CD4-positive, alpha-beta T cell treated with Interleukin-6 at 100 ng/mL for 8 hours (primary cell): ENCODE measurements around the gene ZNF296.

Experiments
- DNase-seq: peaks from one replicate; pipeline ENCODE4 v3.0.0-alpha.2; 2020; ENCODE audit warnings: mixed read lengths, low spot score

The ZNF296 gene

DNA sequence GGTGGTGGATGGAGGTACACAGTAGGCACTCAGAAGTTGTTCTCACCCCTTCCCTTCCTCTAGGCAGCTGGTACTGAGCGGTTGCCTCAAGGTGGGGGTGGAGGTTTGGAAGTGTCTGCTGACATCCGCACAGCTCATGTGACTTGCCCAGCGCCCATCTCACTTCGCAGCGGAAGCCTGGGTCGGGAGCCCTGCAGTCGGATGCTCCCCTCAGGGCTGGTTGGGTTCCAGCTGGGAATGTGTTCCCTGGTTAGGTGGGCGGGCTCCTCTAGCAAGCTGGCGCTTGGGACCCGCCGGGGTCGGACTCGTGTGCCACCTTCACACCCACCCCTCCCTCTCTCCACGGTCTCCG is 26.9 kb upstream of the ZNF296 start:
- DNase-seq, result peak; percentile 52

DNA sequence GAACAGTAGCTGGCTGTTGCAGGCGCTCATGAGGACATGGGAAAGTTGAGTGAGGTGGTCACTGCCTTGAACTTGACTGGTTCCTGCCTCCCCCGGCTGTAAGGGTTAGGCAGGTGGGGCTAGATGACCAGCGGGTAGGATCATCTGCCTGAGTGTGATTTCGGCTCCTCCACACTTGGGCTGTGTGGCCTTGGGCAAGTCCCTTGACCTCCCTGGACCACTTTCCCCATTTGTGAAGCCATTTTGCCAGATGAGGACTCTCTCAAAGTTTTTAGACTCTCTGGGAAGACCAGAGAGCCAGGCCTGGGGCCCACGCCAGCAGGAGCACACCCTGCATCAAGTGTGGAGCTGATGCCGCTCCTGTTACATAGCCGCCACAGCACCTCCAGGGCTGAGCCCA is 26.2 kb upstream of the ZNF296 start:
- DNase-seq, result no peak

DNA sequence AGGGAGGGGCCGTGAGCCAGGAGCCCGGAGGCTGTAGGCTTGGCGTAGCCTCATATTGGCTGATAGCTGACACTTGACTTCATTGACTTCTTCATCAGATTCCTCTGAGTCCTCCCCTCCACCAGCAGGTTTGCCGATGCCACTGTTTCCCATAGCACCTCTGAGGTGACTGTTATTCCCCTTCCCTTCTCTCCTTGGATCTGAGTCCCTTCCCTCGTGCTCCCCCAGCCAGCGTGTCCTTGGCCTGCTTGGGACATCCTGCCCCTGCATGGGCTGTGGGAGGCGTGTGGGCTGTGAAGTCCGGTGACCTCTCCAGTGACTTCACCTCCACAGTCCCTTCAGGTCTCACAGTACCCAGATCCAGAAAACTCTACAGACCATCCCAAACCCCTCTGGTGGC is 25.5 kb upstream of the ZNF296 start:
- DNase-seq, result no peak

DNA sequence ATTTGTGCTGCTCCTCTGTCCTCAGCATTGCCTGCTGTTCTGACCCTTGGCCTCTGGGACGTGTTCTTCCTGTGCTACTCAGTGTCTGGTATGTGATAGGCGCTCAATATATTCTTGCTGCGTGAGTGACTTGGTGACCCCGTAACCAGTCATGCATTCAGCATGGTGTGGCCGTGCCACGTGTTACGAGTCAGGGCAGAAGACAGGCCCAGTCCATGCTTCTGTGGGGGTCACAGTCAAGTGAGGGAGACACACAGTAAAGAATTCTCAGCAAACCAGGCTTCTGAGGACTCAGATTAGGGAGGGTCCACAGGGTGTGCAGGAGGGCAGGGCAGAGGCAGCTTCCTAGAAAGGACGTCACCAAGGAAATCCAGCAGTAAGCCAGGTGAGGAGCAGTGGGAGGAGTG is 24.6 kb upstream of the ZNF296 start:
- DNase-seq, result no peak

- DNase-seq, result no peak
Measured at GRCh38 chr19:45100201-45100600, 23.9 kb upstream of the ZNF296 start.

DNA sequence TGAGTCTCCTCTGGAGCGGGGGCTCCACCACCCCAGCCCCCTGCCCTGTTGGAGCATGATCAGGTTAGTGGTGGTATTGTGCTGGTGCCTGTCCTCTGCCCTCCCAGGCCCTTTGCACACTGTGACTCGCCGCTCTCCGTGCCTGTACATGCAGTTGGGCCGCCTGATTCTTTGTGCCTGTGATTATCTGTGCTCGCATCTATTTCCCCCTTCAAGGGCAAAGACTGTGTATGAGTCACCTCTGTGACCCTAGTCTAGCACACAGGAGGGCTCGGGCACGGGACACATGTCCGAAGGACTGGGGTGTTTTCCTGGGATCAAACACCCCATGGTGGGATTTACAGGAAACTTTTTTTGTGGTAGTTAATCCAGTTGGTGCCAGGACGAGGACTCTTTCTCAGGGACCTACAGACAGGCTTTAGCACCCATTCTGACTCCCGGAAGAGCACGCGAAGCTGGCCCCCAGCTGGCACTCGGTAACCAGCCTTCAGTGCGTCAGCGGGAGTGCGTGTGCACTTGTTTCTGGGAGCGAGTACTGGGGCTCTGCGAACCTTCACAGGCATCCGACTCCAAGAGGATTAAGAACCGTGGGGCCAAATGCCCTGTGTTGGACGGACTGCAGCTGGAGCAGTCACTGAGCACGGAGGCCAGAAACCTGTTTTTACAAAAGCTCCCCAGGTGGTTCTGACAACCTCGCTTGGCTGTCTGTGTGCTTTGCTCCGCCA is 23.4 kb upstream of the ZNF296 start:
- no peak for DNase-seq

GRCh38 chr19:45098521-45099466 is 22.5 kb upstream of the ZNF296 start:
- DNase-seq, result no peak

- DNase-seq, result no peak
Measured at GRCh38 chr19:45097776-45098520, 21.7 kb upstream of the ZNF296 start.

DNA sequence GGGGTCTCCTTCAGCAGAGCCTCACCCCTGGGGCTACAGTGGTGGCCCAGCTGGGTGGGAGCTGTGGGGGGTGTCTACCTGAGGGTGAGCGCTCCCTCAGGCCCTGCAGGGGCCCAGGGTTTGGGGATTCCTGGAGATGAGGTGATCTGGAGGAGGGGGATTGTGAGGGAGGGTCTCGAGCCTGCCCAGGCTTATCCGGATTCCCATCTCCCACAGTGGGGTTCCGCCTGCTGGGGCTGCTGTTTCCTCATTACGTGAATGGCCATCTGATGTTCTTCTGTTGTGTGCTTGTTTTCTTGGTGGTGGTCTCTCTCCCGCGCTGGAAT is 21.1 kb upstream of the ZNF296 start:
- no peak for DNase-seq

- no peak for DNase-seq
Measured at GRCh38 chr19:45096700-45097099, 20.4 kb upstream of the ZNF296 start.

DNA sequence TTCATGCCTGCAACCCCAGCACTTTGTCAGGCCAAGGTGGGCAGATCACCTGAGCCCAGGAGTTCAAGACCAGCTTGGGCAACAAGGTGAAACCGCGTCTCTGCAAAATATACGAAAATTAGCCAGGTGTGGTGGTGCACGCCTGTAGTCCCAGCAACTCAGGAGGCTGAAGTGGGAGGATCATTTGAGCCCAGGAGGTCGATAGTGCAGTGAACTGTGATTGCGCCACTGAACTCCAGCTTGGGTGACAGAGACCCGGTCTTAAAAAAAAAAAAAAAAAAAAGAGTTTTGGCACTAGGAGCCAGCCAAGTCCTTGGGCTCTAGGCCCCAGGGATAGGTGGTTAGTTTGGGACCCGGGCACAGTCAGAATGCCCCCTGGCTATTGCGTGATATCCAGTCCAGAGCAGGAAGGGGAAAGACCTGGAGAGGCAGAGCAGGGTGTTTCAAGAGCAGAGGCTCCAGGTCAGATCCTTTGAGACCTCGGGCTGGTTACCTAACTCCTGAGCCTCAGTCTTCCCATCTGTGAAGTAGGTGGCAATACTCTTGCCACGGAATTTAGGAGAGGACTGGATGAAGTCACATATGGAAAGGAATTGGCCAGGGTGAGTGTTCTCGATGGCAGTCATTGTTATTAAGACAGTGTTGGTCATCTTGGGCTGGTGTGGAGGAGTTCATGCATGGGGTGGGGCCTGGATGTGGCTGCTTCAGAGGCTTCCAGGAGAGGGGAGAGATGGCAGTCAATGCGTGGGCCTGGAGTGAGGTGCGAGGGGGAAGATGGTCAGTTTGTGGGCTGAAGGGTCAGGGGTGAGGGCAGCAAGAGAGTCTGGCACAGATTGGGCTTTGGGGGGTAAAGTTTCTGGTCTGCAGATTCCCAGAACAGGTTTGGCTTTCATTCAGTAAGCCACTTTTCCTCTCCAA is 19.5 kb upstream of the ZNF296 start:
- no peak for DNase-seq

- no peak for DNase-seq
Measured at GRCh38 chr19:45094707-45095106, 18.4 kb upstream of the ZNF296 start.

DNA sequence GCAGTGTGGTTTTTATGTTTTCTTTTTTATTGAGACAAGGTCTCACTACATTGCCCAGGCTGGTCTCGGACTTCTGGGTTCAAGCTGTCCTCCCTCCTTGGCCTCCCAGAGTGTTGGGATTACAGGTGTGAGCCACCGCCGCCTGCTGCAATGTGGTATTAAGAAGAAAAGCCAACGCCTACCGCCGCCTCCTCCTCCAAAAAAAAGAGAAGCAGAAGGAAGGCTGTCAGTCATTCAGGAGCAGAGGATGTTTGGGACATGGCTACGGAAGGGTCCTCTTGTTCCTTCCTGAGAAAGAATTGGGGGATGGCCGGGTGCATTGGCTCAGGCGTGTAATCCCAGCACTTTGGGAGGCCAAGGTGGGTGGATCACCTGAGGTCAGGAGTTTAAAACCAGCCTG is 17.9 kb upstream of the ZNF296 start:
- DNase-seq, result no peak

DNA sequence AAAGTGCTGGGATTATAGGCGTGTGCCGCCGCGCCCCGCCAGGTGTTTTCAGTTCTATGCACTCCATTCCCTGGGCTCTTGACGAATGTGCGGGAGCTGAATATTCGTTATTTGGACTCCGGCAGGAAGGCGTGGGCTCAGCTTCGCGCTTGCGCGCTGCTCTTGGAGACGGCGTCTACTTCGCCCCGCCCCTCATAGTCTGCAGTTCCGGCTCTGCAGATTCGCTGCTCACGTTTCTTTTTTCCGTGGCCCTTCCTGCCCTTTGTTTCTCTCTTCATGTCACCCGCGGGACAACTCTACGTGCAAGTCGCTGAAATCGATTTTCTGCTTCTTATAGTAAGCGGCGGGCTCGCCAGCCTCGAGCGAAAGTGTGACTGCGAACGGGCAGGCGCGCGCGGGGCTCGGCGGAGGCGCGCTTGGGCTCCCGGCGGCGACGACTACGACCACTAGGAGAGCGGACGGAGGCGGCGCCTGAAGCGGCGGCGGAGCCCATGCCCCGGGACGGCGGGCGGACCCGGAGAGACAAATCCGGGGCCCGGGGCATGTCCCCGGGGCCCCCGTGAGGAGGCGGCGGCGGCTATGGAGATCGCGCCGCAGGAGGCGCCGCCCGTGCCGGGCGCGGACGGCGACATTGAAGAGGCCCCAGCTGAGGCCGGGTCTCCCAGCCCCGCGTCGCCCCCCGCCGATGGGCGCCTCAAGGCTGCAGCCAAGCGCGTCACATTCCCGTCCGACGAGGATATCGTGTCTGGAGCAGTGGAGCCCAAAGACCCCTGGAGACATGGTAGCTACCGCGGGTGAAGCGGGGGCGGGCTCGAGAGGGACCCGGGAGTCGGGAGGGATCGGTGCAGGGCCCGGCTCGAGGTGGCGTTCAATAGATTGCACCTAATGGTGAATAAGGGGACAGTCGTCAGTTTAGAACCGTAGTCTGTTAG is 16.7 kb upstream of the ZNF296 start, which contains the start of gene PPP1R37:
TSS of gene PPP1R37 (plus strand) at position 433 of the 932 bp plus-strand sequence. CDS start at position 580, 147 bp downstream.
- DNase-seq, result peak; percentile 94

GRCh38 chr19:45091031-45091923 is 15.0 kb upstream of the ZNF296 start:
- peak; percentile 96 for DNase-seq

GRCh38 chr19:45090606-45091005 is 14.3 kb upstream of the ZNF296 start:
- DNase-seq, result no peak

- DNase-seq, result no peak
Measured at GRCh38 chr19:45090034-45090433, 13.8 kb upstream of the ZNF296 start.

GRCh38 chr19:45087531-45087930 is 11.3 kb upstream of the ZNF296 start:
- peak; percentile 71 for DNase-seq

DNA sequence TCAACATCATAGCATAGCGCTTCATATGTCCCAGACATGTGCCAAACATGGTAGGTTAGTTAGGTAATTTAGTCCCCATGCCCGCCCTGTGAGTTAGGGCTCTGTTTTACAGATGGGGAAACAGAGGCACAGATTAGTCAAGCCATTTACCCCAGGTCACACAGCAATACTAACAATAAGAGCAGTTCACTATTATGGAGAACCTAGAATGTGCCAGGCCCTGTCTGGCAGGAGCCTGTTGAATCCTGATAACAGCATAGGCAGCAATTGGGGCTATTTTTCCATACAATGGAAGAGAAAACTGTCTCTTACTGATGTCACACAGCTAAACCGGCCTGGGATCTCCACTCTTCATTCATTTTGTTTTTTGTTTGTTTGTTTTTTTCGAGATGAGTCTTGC is 10.2 kb upstream of the ZNF296 start:
- DNase-seq, result no peak
